D721Med (cell line): ENCODE results near the gene TLR9.

Experiments
- DNase-seq: peaks from one replicate; pipeline ENCODE4 v3.0.0; 2011; ENCODE audit warnings: low spot score; ENCODE audit not compliant: insufficient read length
- FAIRE-seq: peaks from 2 replicates; lab custom pipeline; 2011; peaks lifted over from hg19 to GRCh38; lab: Jason Lieb, UNC
- TF ChIP-seq, protein P1 (sequence below): IDR thresholded peaks from 2 replicates; pipeline ENCODE4 v1.5.1; 2012; ENCODE audit warnings: mild to moderate bottlenecking, control low read depth; ENCODE audit not compliant: insufficient read depth; ENCODE audit errors: missing control alignments

Gene TLR9

DNA sequence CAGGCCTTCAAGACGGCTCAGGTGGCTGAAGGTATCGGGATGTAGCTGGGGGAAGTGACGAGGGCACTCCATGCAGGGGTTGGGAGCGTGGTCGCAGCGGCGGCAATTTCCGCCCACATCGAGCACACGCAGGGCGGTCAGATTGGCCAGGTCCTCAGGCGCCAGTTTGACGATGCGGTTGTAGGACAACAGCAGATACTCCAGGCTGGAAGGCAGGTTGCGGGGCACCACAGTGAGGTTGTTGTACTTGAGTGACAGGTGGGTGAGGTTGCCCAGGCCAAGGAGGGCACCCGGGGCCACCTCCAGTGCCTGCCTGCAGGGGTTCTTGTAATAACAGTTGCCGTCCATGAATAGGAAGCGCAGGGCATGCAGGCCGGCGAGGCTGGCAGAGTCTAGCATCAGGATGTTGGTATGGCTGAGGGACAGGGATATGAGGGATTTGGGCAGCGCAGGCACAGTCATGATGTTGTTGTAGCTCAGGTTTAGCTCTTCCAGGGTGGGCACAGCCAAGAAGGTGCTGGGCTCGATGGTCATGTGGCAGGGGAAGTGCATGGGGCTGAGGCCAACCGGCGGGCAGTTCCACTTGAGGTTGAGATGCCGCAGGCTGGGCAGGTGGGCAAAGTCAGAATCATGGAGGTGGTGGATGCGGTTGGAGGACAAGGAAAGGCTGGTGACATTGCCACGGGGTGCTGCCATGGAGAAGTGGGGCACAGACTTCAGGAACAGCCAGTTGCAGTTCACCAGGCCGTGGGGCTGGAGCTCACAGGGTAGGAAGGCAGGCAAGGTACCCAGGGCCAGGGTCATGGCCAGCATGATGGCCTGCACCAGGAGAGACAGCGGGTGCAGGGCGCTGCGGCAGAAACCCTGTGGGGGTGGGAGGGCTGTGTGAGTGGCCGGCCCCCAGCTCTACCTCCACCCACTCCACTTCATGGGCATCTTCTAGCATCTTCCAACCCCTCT lies 1.7 kb downstream of the TLR9 start:
- DNase-seq (no peak), FAIRE-seq (no peak)
- TF ChIP-seq, protein P1, sequence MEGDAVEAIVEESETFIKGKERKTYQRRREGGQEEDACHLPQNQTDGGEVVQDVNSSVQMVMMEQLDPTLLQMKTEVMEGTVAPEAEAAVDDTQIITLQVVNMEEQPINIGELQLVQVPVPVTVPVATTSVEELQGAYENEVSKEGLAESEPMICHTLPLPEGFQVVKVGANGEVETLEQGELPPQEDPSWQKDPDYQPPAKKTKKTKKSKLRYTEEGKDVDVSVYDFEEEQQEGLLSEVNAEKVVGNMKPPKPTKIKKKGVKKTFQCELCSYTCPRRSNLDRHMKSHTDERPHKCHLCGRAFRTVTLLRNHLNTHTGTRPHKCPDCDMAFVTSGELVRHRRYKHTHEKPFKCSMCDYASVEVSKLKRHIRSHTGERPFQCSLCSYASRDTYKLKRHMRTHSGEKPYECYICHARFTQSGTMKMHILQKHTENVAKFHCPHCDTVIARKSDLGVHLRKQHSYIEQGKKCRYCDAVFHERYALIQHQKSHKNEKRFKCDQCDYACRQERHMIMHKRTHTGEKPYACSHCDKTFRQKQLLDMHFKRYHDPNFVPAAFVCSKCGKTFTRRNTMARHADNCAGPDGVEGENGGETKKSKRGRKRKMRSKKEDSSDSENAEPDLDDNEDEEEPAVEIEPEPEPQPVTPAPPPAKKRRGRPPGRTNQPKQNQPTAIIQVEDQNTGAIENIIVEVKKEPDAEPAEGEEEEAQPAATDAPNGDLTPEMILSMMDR = no peak

DNA sequence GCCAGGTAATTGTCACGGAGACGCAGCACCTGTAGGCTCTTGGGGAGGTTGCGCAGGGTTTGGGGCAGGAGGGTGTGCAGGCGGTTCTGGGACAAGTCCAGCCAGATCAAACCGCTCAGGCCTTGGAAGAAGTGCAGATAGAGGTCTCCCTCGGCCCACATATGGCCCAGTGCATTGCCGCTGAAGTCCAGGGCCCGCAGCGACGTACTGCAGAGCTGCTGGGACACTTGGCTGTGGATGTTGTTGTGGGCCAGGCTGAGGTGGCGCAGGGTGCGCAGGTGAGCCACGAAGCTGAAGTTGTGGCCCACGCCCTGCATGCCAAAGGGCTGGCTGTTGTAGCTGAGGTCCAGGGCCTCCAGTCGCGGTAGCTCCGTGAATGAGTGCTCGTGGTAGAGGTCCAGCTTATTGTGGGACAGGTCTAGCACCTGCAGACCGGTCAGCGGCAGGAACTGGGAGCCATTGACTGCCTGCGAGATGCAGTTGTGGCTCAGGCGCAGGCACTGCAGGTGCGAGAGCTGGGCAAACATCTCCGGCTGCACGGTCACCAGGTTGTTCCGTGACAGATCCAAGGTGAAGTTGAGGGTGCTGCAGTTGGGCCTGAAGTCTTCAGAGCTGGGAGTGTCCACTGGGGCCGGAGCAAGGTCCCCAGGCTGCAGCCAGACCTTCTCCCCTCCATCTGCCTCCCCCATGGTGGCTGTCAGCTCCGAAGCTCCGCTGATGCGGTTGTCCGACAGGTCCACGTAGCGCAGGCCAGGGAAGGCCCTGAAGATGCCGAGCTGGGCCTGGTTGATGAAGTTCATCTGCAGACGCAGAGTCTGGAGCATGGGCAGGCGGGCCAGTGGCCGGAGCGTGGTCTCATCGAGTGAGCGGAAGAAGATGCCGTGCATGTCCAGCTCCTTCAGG lies 2.9 kb downstream of the TLR9 start:
- TF ChIP-seq, protein P1 = no peak
- FAIRE-seq (no peak), DNase-seq (no peak)

GRCh38 chr3:52221563-52222318 lies 3.7 kb downstream of the TLR9 start:
- TF ChIP-seq, protein P1 = no peak
- no peak for FAIRE-seq
- DNase-seq = no peak

DNA sequence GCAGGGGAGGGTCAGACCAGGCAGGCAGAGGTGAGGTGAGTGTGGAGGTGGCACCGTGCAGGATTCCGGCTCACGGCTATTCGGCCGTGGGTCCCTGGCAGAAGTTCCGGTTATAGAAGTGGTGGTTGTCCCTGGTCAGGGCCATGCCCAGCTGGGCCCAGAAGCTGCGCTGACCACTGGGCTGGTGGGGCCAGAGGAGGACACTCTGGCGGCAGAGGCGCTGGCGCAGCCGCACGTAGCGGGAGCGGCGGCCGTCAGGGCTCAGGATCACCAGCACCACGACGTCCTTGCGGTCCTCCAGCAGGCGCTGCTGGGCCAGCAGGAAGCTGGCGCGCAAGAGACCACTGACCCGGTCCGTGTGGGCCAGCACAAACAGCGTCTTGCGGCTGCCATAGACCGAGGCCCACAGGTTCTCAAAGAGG lies 4.3 kb downstream of the TLR9 start:
- TF ChIP-seq, protein P1 = no peak
- no peak for DNase-seq
- no peak for FAIRE-seq

DNA sequence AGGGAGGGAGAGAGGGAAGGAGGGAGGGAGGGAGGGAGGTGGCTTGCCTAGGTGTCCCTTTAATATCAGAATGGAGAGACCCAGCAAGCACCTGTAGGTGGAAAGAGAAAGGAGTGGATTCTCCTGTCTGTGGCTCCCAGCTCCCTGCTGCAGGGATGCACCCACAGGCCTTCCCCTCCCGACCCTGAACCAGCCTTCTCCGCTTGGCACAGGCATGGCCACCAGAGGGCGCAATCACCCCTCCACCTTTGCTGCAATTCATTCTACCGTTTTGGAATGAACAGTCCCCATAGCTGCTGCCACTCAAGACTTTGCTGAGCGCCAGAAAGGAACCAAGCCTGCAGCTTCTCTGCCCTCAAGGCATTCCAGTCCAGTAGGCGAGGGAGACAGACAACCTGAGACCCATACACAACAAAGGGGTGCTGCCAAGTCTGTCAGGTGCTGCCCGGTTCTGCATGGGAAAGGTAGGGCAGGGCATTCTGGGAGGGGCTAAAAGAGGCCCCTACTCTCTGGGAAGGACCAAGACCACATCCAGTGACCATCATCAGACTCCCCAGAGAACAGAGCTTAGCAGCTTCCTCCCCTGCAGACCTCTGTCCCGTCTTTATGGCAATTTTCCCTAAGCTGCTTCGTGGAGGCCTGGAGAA lies 4.9 kb downstream of the TLR9 start:
- TF ChIP-seq, protein P1 = peak; percentile 96
- DNase-seq = peak; percentile 94
- FAIRE-seq = no peak

- DNase-seq = no peak
- TF ChIP-seq, protein P1 = no peak
- FAIRE-seq = no peak
Measured at GRCh38 chr3:52218937-52219650, 6.4 kb downstream of the TLR9 start.
